Lung (tissue), 12 donors: ENCODE data around the gene ETV6. TPM values are rescaled to one million over a fixed set of nuclear protein-coding genes. Genes with fewer than 3 reads are reported as not detected.
"Not testable (repeated sequence)": the region's sequence is repeated elsewhere in the genome, so short reads cannot be mapped to it uniquely, and the experiment has no call there.

Source experiments
- ATAC-seq: fragments of 200-7000 bp; cut with Tn5 transposase; one replicate; pipeline ENCODE4 v1.9.1; 2020; ENCODE audit warnings: moderate number of reproducible peaks; ENCODE audit not compliant: insufficient read depth, low FRiP score
- DNase-seq, 3 donors: peaks; one replicate each; pipeline ENCODE4 v3.0.0-alpha.2; 2013 to 2017
- H3K27ac ChIP-seq, 2 donors: one replicate each; pipeline ENCODE4 v1.5.1; 2013; ENCODE audit warnings: mild to moderate bottlenecking in 2 of 2, moderate library complexity in 2 of 2, control low read depth in 1 of 2, inconsistent platforms in 1 of 2, low read depth in 1 of 2, low read length in 1 of 2
- H3K27me3 ChIP-seq, 3 donors: one replicate each; pipeline ENCODE4 v1.5.1; 2013; ENCODE audit warnings: low read length in 2 of 3; ENCODE audit not compliant: control insufficient read depth in 3 of 3, insufficient read depth in 3 of 3
- H3K36me3 ChIP-seq, 4 donors: one replicate each; pipeline ENCODE4 v1.5.1; 2013; ENCODE audit warnings: low read length in 4 of 4, mild to moderate bottlenecking in 1 of 4, moderate library complexity in 1 of 4; ENCODE audit not compliant: control insufficient read depth in 4 of 4, insufficient read depth in 4 of 4
- H3K4me1 ChIP-seq, 5 donors: one replicate each; pipeline ENCODE4 v1.5.1; 2013; ENCODE audit warnings: low read length in 5 of 5, mild to moderate bottlenecking in 2 of 5, moderate library complexity in 1 of 5; ENCODE audit not compliant: control insufficient read depth in 5 of 5, insufficient read depth in 5 of 5
- H3K4me3 ChIP-seq: one replicate; pipeline ENCODE4 v1.5.1; 2013; ENCODE audit warnings: mild to moderate bottlenecking, control low read depth, moderate library complexity
- H3K9ac ChIP-seq, 2 donors: one replicate each; pipeline ENCODE4 v1.5.1; 2013; ENCODE audit warnings: low read length in 2 of 2, control low read depth in 1 of 2; ENCODE audit not compliant: insufficient read depth in 1 of 2
- H3K9me3 ChIP-seq, 4 donors: one replicate each; pipeline ENCODE4 v1.5.1; 2013; ENCODE audit warnings: low read length in 3 of 4, mild to moderate bottlenecking in 1 of 4, moderate library complexity in 1 of 4; ENCODE audit not compliant: control insufficient read depth in 4 of 4, insufficient read depth in 3 of 4
- WGBS, 2 donors: extraction: QIAGEN DNeasy Blood & Tissue Kit; methylation state at CpG; one replicate each; pipeline ENCODE4 v1.1.7; 2013; 5-methylcytosine and 5-hydroxymethylcytosine counted together
- polyA plus RNA-seq, 2 donors: library from polyadenylated mRNA; stranded (reverse); fragments of 200-250 nt; gene quantifications; one replicate each; pipeline ENCODE4 v1.2.1, GENCODE V29; 2013
- total RNA-seq, 2 donors: library from RNA; depleted of rRNA in 1 of 2; stranded (reverse); fragments of >200 nt in 1 of 2; gene quantifications; one replicate each; pipeline ENCODE4 v1.2.1, GENCODE V29; 2014 to 2021
- TF ChIP-seq, protein P1 (sequence below): IDR thresholded peaks from 2 replicates; pipeline ENCODE4 v1.5.1; 2012; ENCODE audit warnings: mild to moderate bottlenecking; ENCODE audit errors: control extremely low read depth, extremely low read depth
- donor health status: control.
- donor health status: control.
- donor health status: Bipolar disorder and iron deficiency.
- donor health status: healthy.
- donor health status: DM: yes; HTN: yes; CAD: no.

ETV6 gene
- total and polyA plus RNA-seq, 4 donors = 8.6 to 45.7 (median 13.6) TPM

DNA sequence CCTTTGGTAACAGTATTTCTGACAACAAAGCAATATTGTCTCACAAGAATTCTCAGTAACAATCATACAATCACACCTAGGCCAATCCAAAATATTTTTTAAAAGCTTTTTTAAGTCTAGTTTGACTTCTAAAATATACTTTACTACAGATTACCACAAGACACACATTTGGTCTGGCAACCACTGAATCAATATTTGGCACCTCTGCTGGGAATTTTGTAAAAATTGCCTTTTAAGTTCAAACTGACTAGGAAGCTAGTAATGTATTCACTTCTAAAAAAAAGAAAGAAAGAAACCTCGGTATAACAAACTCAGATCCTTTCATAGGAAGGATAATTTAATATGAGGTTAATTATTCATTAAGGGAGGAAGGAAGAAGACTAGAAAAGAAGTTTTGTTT, 18.2 kb upstream of the ETV6 start:
- H3K27ac ChIP-seq = no peak overlapping the region
- H3K9me3 ChIP-seq = peaks cover 0 to 7% (median 2%) of the 10 kb centered on the region in 4 donors
- no peak overlapping the region for H3K4me3 ChIP-seq
- H3K36me3 ChIP-seq = no peaks in the 10 kb centered on the region
- DNase-seq = no peak
- no peaks in the 10 kb centered on the region for H3K27me3 ChIP-seq
- no peak for ATAC-seq
- 69 to 74% methylated on average over 1 of the region's 1 CpG for WGBS, 2 donors
- no peak overlapping the region for H3K9ac ChIP-seq
- H3K4me1 ChIP-seq = peaks cover 0 to 6% (median 0%) of the 10 kb centered on the region in 5 donors
- TF ChIP-seq, protein P1, sequence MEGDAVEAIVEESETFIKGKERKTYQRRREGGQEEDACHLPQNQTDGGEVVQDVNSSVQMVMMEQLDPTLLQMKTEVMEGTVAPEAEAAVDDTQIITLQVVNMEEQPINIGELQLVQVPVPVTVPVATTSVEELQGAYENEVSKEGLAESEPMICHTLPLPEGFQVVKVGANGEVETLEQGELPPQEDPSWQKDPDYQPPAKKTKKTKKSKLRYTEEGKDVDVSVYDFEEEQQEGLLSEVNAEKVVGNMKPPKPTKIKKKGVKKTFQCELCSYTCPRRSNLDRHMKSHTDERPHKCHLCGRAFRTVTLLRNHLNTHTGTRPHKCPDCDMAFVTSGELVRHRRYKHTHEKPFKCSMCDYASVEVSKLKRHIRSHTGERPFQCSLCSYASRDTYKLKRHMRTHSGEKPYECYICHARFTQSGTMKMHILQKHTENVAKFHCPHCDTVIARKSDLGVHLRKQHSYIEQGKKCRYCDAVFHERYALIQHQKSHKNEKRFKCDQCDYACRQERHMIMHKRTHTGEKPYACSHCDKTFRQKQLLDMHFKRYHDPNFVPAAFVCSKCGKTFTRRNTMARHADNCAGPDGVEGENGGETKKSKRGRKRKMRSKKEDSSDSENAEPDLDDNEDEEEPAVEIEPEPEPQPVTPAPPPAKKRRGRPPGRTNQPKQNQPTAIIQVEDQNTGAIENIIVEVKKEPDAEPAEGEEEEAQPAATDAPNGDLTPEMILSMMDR = no peak

DNA sequence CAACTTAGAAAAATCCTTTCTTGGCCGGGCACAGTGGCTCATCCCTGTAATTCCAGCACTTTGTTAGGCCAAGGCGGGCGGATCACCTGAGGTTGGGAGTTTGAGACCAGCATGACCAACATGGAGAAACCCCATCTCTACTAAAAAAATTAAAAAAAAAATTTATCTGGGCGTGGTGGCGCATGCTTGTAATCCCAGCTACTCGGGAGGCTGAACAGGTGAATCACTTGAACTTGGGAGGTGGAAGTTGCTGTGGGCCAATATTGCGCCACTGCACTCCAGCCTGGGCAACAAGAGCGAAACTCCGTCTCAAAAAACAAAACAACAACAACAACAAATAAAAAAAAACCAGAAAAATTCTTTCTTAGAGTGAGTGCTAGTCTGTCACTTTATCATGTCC, 17.6 kb upstream of the ETV6 start:
- not testable (repeated sequence) for DNase-seq, H3K36me3 ChIP-seq, ATAC-seq, H3K9ac ChIP-seq, H3K27ac ChIP-seq, H3K9me3 ChIP-seq, H3K4me1 ChIP-seq, H3K4me3 ChIP-seq, H3K27me3 ChIP-seq
- WGBS, 2 donors = 96 to 97% methylated on average over 9 of the region's 9 CpGs

DNA sequence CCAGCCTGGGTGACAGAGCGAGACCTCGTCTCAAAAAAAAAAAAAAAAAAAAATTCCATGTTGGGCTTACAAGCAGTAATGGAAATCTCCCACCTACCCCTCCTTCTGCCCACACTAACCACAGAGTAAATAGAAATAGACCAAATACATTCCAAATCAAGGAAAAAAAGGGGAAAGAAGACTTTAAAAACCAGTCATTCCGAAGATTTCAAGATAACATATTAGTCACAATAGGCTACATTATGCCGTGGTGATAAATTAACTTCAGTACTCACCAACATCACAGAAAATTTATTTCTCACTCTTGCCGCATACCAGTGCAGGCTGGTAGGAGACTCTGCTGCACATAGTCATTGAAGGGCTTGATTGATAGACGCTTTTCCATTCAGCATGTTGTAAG, 15.5 kb upstream of the ETV6 start:
- ATAC-seq (no peak), DNase-seq (no peak)
- Histone ChIP-seq H3K9ac (no peak overlapping the region), H3K4me3 (no peak overlapping the region), H3K27me3 (no peaks in the 10 kb centered on the region), H3K27ac (no peak overlapping the region), H3K36me3 (no peaks in the 10 kb centered on the region), H3K4me1 (peaks cover 0 to 6% (median 0%) of the 10 kb centered on the region in 5 donors), H3K9me3 (peaks cover 0 to 7% (median 2%) of the 10 kb centered on the region in 4 donors)
- TF ChIP-seq, protein P1 = no peak
- WGBS, 2 donors = 62 to 81% methylated on average over 4 to 6 of the region's 6 CpGs

DNA sequence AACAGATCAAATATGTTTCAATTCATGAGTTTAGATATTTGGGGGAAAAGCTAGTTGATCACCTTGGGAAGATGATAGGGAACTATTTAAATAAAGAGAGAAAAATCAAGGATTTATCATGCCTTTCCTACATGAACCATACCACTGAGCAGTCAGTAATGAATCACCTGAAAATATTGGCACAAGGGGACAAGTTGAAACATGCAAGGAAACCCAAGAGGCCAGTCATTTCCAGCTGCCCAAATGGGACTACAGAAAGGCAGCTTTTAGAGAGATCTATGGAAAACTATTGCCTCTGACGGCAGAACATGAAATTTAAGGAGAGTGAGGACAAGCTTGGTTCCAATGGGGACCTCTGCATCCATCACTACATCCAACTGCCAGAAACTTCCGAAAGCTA, 14.1 kb upstream of the ETV6 start:
- H3K4me1 ChIP-seq = no peaks in the 10 kb centered on the region

More for the DNA sequence above, 14.1 kb upstream of the ETV6 start:
- no peak overlapping the region for H3K9ac ChIP-seq
- TF ChIP-seq, protein P1 = no peak
- H3K36me3 ChIP-seq = no peaks in the 10 kb centered on the region
- no peak for ATAC-seq
- peaks cover 0 to 7% (median 2%) of the 10 kb centered on the region in 4 donors for H3K9me3 ChIP-seq
- 98% methylated on average over 2 of the region's 2 CpGs for whole genome bisulfite sequencing, 2 donors
- H3K27ac ChIP-seq = no peak overlapping the region
- H3K27me3 ChIP-seq = no peaks in the 10 kb centered on the region
- DNase-seq = no peak
- no peak overlapping the region for H3K4me3 ChIP-seq
